NCI-H1092 (cell line): ENCODE measurements around the gene MAGT1.
A peak's percentile ranks its signal among the peaks of the same experiment; 100 is the strongest.
"Not testable (repeated sequence)": the region's sequence is repeated elsewhere in the genome, so short reads cannot be mapped to it uniquely, and the experiment has no call there.

Source experiments
- DNase-seq: peaks from one replicate; lab custom pipeline; 2025; lab: John Stamatoyannopoulos, UW

Gene MAGT1

DNA sequence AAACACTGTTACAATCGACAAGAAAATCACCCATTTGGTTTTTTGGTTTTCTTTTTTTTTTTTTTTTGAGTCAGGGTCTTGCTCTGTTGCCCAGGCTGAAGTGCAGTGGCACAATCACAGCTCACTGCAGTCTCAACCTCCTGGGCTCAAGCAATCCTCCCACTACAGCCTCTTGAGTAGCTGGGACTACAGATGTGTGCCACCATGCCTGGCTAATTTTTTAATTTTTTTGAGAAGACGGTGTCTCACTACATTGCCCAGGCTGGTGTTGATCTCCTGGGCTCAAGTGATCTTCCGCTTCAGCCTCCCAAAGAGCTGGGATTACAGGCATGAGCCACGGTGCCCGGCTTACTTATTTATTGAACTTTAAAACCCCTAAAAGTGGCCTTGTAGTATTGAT lies 63.7 kb downstream of the MAGT1 start:
- DNase-seq = not testable (repeated sequence)

DNA sequence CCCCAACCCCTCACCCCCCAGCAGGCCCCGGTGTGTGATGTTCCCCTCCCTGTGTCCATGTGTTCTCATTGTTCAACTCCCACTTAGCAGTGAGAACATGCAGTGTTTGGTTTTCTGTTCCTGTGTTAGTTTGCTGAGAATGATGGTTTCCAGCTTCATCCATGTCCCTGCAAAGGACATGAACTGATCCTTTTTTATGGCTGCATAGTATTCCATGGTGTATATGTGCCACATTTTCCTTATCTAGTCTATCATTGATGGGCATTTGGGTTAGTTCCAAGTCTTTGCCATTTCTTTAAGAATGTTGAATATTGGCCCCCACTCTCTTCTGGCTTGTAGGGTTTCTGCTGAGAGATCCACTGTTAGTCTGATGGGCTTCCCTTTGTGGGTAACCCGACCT lies 73.2 kb downstream of the MAGT1 start:
- not testable (repeated sequence) for DNase-seq

- DNase-seq = no peak
These were observed 75.0 kb downstream of the MAGT1 start for GRCh38 chrX:77820091-77820727.

- no peak for DNase-seq
These were observed 81.0 kb downstream of the MAGT1 start for GRCh38 chrX:77814210-77814609.

DNA sequence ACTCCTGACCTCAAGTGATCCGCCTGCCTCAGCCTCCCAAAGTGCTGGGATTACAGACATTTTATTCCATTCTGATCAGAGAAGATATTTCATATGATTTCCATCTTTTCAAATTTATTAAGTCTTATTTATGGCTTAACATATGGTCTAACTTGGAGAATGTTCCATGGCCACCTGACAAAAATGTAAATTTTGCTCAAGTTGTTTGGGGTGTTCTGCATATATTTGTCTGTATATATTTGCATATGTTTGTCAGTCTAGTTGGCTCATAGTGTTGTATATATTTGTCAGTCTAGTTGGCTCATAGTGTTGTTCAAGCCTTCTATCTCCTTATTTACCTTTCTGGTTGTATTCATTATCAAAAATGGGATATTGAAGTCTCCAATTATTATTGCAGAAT lies 93.0 kb downstream of the MAGT1 start:
- DNase-seq = no peak

- DNase-seq = no peak
These were observed 100.1 kb downstream of the MAGT1 start for GRCh38 chrX:77795124-77795523.

DNA sequence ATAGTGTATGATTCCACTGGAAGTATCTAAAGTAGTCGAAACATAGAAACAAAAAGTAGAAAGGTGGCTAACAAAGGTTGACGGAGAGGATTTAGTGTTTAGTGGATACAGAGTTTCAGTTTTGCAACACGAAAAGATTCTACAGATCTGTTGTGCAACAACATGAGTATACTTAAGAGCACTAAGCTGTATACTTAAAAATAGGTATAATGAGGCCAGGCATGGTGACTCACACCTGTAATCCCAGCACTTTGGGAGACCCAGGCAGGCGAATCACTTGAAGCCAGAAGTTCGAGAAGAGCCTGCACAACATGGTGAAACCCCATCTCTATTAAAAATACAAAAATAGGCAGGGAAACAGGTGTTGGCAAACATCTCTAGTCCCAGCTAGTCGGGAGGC lies 101.3 kb downstream of the MAGT1 start:
- no peak for DNase-seq

DNA sequence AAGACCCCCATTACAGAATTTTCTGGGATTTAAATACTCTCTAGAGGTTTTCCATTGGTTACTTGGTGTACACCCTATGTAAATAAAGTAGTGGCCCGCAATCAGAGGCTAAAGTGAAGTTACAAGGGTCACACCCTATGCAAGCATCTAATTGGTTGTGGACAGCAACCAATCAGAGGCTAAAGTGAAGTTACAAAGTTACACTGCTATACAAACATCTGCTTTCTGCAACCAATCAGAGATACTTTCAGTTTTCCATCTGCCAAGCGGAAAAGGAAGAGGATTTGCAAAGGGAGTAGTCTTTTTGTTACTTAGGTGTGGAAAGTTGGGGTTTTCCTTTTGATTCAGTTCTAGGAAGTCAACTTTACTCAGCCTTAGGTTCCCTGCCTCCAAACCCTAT lies 107.2 kb downstream of the MAGT1 start:
- no peak for DNase-seq

GRCh38 chrX:77786365-77786680 lies 108.9 kb downstream of the MAGT1 start:
- no peak for DNase-seq

- peak; percentile 90 for DNase-seq
These were observed 109.5 kb downstream of the MAGT1 start, which contains the start of gene ATRX for GRCh38 chrX:77785486-77786364. ATRX (minus strand) TSS chrX:77786216; CDS start chrX:77786001, 215 bp downstream.

GRCh38 chrX:77779695-77780094 lies 115.5 kb downstream of the MAGT1 start:
- DNase-seq = no peak

GRCh38 chrX:77776659-77777058 lies 118.6 kb downstream of the MAGT1 start:
- no peak for DNase-seq
